Vagina (tissue), 2 donors: ENCODE measurements around the gene KIAA0232.

Experiments used
- CTCF ChIP-seq, 3 experiments: fragments of 450-650 bp in 2 of 3; fragments of 200-600 bp in 1 of 3; sonication (generic) in 1 of 3; IDR thresholded peaks; one replicate each; pipeline ENCODE4 v1.5.1; 2017 to 2019; ENCODE audit warnings: antibody characterized with exemption in 3 of 3, mild to moderate bottlenecking in 2 of 3, moderate library complexity in 2 of 3
- POLR2A ChIP-seq, 2 donors: fragments of 450-650 bp; IDR thresholded peaks; one replicate each; pipeline ENCODE4 v1.6.1; 2017; ENCODE audit warnings: antibody characterized with exemption in 2 of 2, mild to moderate bottlenecking in 2 of 2, moderate library complexity in 2 of 2

- TF ChIP-seq CTCF (IDR thresholded peaks at IDR 0.05) (no peak), POLR2A (IDR thresholded peaks at IDR 0.05) (no peak)
Observed at GRCh38 chr4:6916069-6916586, 133.6 kb downstream of the KIAA0232 start.
